Ishikawa (cell line): Measurements from ENCODE around the gene INHBB.

Experiments
- CEBPB ChIP-seq: IDR thresholded peaks from 2 replicates; pipeline ENCODE4 v1.6.1; 2012
- CREB1 ChIP-seq: IDR thresholded peaks from 2 replicates; pipeline ENCODE4 v1.6.1; 2012; ENCODE audit warnings: low read depth
- EGR1 ChIP-seq: IDR thresholded peaks from 2 replicates; pipeline ENCODE4 v1.6.1; 2012
- EP300 ChIP-seq: IDR thresholded peaks from 2 replicates; pipeline ENCODE4 v1.6.1; 2012; ENCODE audit warnings: borderline replicate concordance
- FOXM1 ChIP-seq: IDR thresholded peaks from 2 replicates; pipeline ENCODE4 v1.6.1; 2012; ENCODE audit warnings: low read depth, borderline replicate concordance
- MAX ChIP-seq: IDR thresholded peaks from 2 replicates; pipeline ENCODE4 v1.6.1; 2012
- NFIC ChIP-seq: IDR thresholded peaks from 2 replicates; pipeline ENCODE4 v1.6.1; 2012
- RAD21 ChIP-seq: IDR thresholded peaks from 2 replicates; pipeline ENCODE4 v1.6.1; 2012; ENCODE audit warnings: low read depth
- REST ChIP-seq: IDR thresholded peaks from 2 replicates; pipeline ENCODE4 v1.6.1; 2012; ENCODE audit warnings: low read depth, mild to moderate bottlenecking
- TAF1 ChIP-seq: IDR thresholded peaks from 2 replicates; pipeline ENCODE4 v1.6.1; 2012; ENCODE audit warnings: low read depth, mild to moderate bottlenecking
- TCF12 ChIP-seq: IDR thresholded peaks from 2 replicates; pipeline ENCODE4 v1.6.1; 2012; ENCODE audit warnings: low read depth
- TEAD4 ChIP-seq: IDR thresholded peaks from 2 replicates; pipeline ENCODE4 v1.6.1; 2012
- USF1 ChIP-seq: IDR thresholded peaks from 2 replicates; pipeline ENCODE4 v1.6.1; 2012
- YY1 ChIP-seq: IDR thresholded peaks from 2 replicates; pipeline ENCODE4 v1.6.1; 2012; ENCODE audit warnings: low read depth
- ZBTB7A ChIP-seq: IDR thresholded peaks from 2 replicates; pipeline ENCODE4 v1.6.1; 2012; ENCODE audit warnings: low read depth

Gene INHBB

GRCh38 chr2:120315367-120316033, 30.4 kb upstream of the INHBB start:
- TF ChIP-seq YY1 (no peak), FOXM1 (no peak), RAD21 (no peak), REST (no peak), NFIC (no peak), ZBTB7A (no peak), USF1 (no peak), EGR1 (no peak), TEAD4 (no peak), CEBPB (no peak), TAF1 (no peak), CREB1 (no peak), TCF12 (no peak), MAX (no peak), EP300 (no peak)

- no peak for TF ChIP-seq CREB1
Measured at GRCh38 chr2:120316071-120316470, 29.9 kb upstream of the INHBB start.

- no peak for TF ChIP-seq REST
- no peak for TF ChIP-seq USF1
- no peak for TF ChIP-seq RAD21
- no peak for TF ChIP-seq MAX
- TF ChIP-seq EP300: no peak
- no peak for TF ChIP-seq TEAD4
- no peak for TF ChIP-seq TCF12
- no peak for TF ChIP-seq NFIC
- no peak for TF ChIP-seq CREB1
- TF ChIP-seq FOXM1: no peak
- no peak for TF ChIP-seq ZBTB7A
- no peak for TF ChIP-seq TAF1
- TF ChIP-seq CEBPB: no peak
- TF ChIP-seq EGR1: no peak
- TF ChIP-seq YY1: no peak
Measured at GRCh38 chr2:120316528-120317179, 29.3 kb upstream of the INHBB start.

GRCh38 chr2:120317180-120317533, 28.8 kb upstream of the INHBB start:
- TF ChIP-seq TAF1 (no peak), CEBPB (no peak), RAD21 (no peak), YY1 (no peak), TCF12 (no peak), NFIC (no peak), CREB1 (no peak), ZBTB7A (no peak), EP300 (no peak), MAX (no peak), REST (no peak), EGR1 (no peak)
